Bronchial epithelial cell (primary cell): ENCODE results near the gene ADAM20. TPM values are rescaled to one million over a fixed set of nuclear protein-coding genes. Genes with fewer than 3 reads are reported as not detected.
A peak's percentile ranks its signal among the peaks of the same experiment; 100 is the strongest.

ENCODE experiments used
- DNase-seq: peaks from one replicate; pipeline ENCODE4 v3.0.0-alpha.2; 2010; ENCODE audit warnings: low read depth
- FAIRE-seq: peaks from 2 replicates; lab custom pipeline; 2011; peaks lifted over from hg19 to GRCh38; lab: Jason Lieb, UNC
- H3K27me3 ChIP-seq: 2 replicates; pipeline ENCODE4 v1.5.1; 2011; ENCODE audit warnings: low read length; ENCODE audit not compliant: control insufficient read depth, insufficient read depth
- H3K36me3 ChIP-seq: 2 replicates; pipeline ENCODE4 v1.5.1; 2011; ENCODE audit warnings: low read length; ENCODE audit not compliant: control insufficient read depth, insufficient read depth
- H3K4me3 ChIP-seq: 2 replicates; pipeline ENCODE4 v1.5.1; 2011; ENCODE audit warnings: mild to moderate bottlenecking, low read depth, low read length, control low read depth
- total RNA-seq: library from RNA; depleted of rRNA; stranded (reverse); fragments of >200 nt; gene quantifications from 2 replicates; pipeline ENCODE4 v1.2.1, GENCODE V29; 2014
- TF ChIP-seq, protein P1 (sequence below): IDR thresholded peaks from 2 replicates; pipeline ENCODE4 v1.5.1; 2011; ENCODE audit warnings: mild to moderate bottlenecking, moderate library complexity, low read length, control low read depth, inconsistent platforms; ENCODE audit not compliant: insufficient read depth, severe bottlenecking

ADAM20 gene
- 2.4 and 2.6 TPM in 2 replicates for total RNA-seq

DNA sequence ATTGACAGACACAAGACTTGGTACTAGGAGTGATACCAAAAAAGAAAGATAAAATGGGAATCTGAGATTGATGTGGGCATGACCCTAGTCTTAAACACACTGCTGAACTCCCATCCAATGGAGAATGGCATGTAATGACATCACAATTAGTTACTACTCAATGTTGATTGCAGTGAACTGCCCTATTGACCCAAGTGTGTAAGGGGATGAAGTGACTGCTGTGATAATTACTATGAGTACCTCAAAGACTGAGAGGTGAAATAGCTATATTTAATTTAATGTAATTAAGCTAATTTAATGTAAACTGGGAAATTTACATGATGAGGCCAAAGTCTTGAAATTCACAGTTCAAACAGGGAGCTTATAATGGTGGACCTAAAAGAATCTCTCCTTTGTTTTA, at the start of gene ADAM20:
Gene ADAM20 (minus strand): TSS at position 101 of the 400 bp plus-strand sequence. CDS start 10,247 bp downstream, outside the sequence.
- Histone ChIP-seq H3K27me3 (no peaks in the 10 kb centered on the region), H3K4me3 (no peak within 1 kb of the TSS), H3K36me3 (no peaks in the 10 kb centered on the region)
- FAIRE-seq: no peak
- no peak for DNase-seq
- TF ChIP-seq, protein P1, sequence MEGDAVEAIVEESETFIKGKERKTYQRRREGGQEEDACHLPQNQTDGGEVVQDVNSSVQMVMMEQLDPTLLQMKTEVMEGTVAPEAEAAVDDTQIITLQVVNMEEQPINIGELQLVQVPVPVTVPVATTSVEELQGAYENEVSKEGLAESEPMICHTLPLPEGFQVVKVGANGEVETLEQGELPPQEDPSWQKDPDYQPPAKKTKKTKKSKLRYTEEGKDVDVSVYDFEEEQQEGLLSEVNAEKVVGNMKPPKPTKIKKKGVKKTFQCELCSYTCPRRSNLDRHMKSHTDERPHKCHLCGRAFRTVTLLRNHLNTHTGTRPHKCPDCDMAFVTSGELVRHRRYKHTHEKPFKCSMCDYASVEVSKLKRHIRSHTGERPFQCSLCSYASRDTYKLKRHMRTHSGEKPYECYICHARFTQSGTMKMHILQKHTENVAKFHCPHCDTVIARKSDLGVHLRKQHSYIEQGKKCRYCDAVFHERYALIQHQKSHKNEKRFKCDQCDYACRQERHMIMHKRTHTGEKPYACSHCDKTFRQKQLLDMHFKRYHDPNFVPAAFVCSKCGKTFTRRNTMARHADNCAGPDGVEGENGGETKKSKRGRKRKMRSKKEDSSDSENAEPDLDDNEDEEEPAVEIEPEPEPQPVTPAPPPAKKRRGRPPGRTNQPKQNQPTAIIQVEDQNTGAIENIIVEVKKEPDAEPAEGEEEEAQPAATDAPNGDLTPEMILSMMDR: no peak

DNA sequence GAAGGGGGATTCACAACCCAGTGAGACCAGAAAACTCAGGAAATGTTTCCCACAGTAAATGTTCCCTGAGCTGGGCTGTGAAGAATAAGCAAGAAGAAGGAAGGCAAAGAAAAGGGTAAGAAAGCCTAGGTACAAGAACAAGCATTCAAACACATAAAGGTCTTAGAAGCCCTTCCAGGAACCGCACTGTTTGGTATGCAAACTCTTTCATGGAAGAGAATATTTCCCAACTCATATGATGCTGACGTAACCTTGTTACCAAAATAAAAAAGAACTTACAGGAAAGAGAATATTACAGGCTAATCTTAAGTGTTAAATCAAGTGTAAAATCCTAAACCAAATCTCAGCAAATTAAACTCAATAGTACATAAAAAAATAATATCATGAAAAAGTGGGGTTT, 42.1 kb upstream of the ADAM20 start:
- H3K4me3 ChIP-seq: no peak overlapping the region
- TF ChIP-seq, protein P1: no peak
- no peaks in the 10 kb centered on the region for H3K27me3 ChIP-seq
- FAIRE-seq (no peak), DNase-seq (no peak)
- H3K36me3 ChIP-seq: peaks cover 3% of the 10 kb centered on the region

DNA sequence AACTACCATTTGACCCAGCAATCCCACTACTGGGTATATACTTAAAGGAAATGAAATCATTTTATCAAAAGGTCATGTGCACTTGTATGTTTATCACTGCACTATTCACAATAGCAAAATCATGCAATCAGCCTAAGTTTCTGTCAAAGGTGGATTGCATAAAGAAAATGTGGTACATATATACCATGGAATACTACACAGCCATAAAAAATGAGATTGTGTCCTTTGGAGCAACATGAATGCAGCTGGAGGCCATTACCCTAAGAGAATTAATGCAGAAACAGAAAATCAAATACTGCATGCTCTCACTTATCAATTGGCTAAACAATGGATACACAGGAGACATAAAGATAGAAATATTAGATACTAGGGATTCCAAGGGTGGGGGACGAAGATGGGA, 38.2 kb upstream of the ADAM20 start:
- FAIRE-seq: no peak

DNA sequence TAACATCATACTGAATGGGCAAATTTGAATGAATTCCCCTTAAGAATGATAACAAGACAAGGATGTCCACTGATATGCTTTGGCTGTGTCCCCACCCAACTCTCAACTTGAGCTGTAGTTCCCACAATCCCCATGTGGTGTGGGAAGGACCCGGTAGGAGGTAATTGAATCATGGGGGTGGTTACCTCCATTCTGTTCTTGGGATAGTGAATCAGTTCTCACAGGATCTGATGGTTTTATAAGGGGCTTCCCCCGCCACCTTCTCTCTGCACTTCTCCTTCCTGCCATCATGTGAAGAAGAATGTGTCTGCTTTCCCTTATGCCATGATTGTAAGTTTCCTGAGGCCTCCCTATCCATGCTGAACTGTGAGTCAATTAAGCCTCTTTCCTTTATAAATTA, 36.3 kb upstream of the ADAM20 start:
- TF ChIP-seq, protein P1: no peak
- FAIRE-seq: peak; percentile 36

More for the DNA sequence above, 38.2 kb upstream of the ADAM20 start:
- Histone ChIP-seq H3K27me3 (no peaks in the 10 kb centered on the region), H3K4me3 (no peak overlapping the region), H3K36me3 (no peaks in the 10 kb centered on the region)
- no peak for DNase-seq
- TF ChIP-seq, protein P1: no peak

DNA sequence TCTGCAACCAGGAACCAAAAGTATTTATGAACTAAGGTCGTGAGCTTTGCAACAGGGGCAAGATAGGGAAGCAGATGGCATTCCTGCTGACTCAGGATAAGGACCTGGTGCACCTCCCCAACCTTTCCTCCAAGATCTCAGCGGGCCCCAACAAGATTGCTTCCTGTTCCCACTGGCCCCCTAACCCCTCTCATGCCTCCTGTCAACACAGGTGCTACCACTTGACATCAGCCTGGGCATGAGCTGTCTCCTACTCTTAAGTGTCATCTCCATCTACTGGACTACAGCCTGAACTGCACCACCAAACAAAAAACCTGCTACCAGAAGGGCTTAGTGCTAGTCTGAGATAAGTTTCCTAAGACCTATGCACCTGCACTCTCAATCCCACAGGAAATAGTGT, 33.0 kb upstream of the ADAM20 start:
- H3K27me3 ChIP-seq: no peaks in the 10 kb centered on the region
- H3K4me3 ChIP-seq: no peak overlapping the region
- FAIRE-seq (peak; percentile 60), DNase-seq (peak; percentile 53)
- TF ChIP-seq, protein P1: peak; percentile 66
- peaks cover 5% of the 10 kb centered on the region for H3K36me3 ChIP-seq

More for the DNA sequence above, 36.3 kb upstream of the ADAM20 start:
- Histone ChIP-seq H3K36me3 (no peaks in the 10 kb centered on the region), H3K27me3 (no peaks in the 10 kb centered on the region), H3K4me3 (no peak overlapping the region)
- DNase-seq: no peak

DNA sequence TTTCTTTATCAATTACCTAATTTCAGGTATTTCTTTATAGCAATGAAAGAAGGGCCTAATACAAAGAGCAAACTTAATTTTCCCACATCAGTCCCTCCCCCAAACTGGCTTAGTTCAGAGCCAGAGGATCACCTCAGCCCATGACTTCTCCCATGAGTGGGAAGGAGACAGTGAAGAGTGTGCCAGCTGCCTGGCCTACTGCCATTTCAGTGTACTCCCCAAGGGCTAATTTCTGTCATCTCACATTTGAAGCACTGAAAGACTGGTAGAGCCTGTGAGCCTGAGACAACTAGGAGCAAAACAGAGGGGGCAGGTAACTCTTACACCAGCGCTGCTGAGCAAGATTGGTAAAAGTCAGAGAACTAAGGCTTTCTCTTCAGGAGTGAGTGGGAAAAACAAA, 29.1 kb upstream of the ADAM20 start:
- no peak for FAIRE-seq
- H3K36me3 ChIP-seq: peaks cover 5% of the 10 kb centered on the region

More for the DNA sequence above, 29.1 kb upstream of the ADAM20 start:
- DNase-seq: no peak
- H3K27me3 ChIP-seq: no peaks in the 10 kb centered on the region
- TF ChIP-seq, protein P1: no peak
- H3K4me3 ChIP-seq: no peak overlapping the region
